Left kidney (tissue), 8 donors: ENCODE results near the gene RAB12. TPM values are rescaled to one million over a fixed set of nuclear protein-coding genes. Genes with fewer than 3 reads are reported as not detected.
"Not testable (repeated sequence)": the region's sequence is repeated elsewhere in the genome, so short reads cannot be mapped to it uniquely, and the experiment has no call there.

Experiments
- DNase-seq: peaks from one replicate; pipeline ENCODE4 v3.0.0-alpha.2; 2013
- long read RNA-seq, 8 donors: transcript quantifications; one replicate each; lab custom pipeline, GENCODE V29; 2026
- polyA plus RNA-seq: library from polyadenylated mRNA; unstranded; fragments of 120-200 nt; gene quantifications from one replicate; pipeline ENCODE4 v1.2.1, GENCODE V29; 2013; ENCODE audit not compliant: insufficient read length

The RAB12 gene, protein sequence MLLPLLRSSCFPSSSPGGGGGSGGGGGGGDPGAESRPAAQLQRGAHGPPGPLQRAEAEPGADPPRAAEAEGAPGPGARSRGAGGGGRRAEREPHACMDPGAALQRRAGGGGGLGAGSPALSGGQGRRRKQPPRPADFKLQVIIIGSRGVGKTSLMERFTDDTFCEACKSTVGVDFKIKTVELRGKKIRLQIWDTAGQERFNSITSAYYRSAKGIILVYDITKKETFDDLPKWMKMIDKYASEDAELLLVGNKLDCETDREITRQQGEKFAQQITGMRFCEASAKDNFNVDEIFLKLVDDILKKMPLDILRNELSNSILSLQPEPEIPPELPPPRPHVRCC
- polyA plus RNA-seq: 65.1 TPM
- long read RNA-seq, donor 1, transcript RAB12-203 (6 exons, 2,145 nt): major isoform, 9 of 16 reads
- long read RNA-seq, donor 1, partial matches to known transcripts: 6 of 16 reads
- long read RNA-seq, donor 1, other reads (novel, unspliced or antisense): 0 of 16 reads
- long read RNA-seq, donor 2, transcript RAB12-203 (6 exons, 2,145 nt): major isoform, 15 of 21 reads
- long read RNA-seq, donor 2, partial matches to known transcripts: 6 of 21 reads
- long read RNA-seq, donor 2, other reads (novel, unspliced or antisense): 0 of 21 reads
- long read RNA-seq, donor 3, transcript RAB12-203 (6 exons, 2,145 nt): major isoform, 7 of 7 reads
- long read RNA-seq, donor 3, partial matches to known transcripts: 0 of 7 reads
- long read RNA-seq, donor 3, other reads (novel, unspliced or antisense): 0 of 7 reads
- long read RNA-seq, donor 4: 0 reads
- long read RNA-seq, donor 5, transcript RAB12-203 (6 exons, 2,145 nt): major isoform, 14 of 14 reads
- long read RNA-seq, donor 5, partial matches to known transcripts: 0 of 14 reads
- long read RNA-seq, donor 5, other reads (novel, unspliced or antisense): 0 of 14 reads
- long read RNA-seq, donor 6, transcript RAB12-203 (6 exons, 2,145 nt): major isoform, 5 of 11 reads
- long read RNA-seq, donor 6, partial matches to known transcripts: 6 of 11 reads
- long read RNA-seq, donor 6, other reads (novel, unspliced or antisense): 0 of 11 reads
- long read RNA-seq, donor 7, transcript RAB12-203 (6 exons, 2,145 nt): major isoform, 11 of 16 reads
- long read RNA-seq, donor 7, partial matches to known transcripts: 5 of 16 reads
- long read RNA-seq, donor 7, other reads (novel, unspliced or antisense): 0 of 16 reads
- long read RNA-seq, donor 8, partial matches to known transcripts: 0 of 3 reads
- long read RNA-seq, donor 8, other reads (novel, unspliced or antisense): 0 of 3 reads

DNA sequence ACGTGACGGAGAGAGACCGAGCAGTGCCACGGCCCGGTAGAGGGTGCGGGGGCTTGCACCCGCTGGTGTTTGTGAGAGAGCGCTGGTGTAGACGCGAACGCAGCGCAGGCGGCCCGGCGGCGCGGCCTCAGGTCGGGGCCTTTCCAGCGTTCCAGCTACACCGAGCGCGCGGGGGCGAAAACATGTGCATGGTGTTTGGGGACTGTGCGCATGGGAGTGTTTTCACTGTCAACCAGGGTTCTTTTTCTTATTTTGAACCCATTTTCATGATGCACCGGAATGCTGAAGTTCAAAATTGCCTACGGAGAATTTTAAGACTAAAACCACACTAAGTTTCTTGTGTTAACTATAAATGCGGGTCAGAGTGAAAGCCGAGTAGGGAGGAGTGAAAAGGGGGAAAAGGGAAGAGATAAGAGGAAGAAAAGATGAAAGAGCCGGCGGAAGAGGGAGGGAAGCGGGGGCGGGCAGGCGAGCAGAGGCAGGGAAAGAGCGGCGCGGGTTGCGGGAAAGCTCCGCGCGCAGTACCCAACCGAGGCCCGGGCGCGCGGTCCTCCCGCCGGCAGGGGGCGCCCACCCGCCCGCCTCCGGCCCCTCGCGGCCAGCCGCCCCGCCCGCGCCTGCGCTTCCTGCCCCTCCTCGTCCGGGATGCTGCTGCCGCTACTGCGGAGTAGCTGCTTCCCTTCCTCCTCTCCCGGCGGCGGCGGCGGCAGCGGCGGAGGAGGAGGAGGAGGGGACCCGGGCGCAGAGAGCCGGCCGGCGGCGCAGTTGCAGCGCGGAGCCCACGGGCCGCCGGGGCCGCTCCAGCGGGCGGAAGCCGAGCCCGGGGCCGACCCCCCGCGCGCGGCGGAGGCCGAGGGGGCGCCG, at the start of gene RAB12:
Gene RAB12 (plus strand): TSS at position 643 of the 864 bp plus-strand sequence. CDS start 3 bp downstream, at position 646.
- peak; percentile 84 for DNase-seq

GRCh38 chr18:8559612-8560186, 49.5 kb upstream of the RAB12 start:
- no peak for DNase-seq

DNA sequence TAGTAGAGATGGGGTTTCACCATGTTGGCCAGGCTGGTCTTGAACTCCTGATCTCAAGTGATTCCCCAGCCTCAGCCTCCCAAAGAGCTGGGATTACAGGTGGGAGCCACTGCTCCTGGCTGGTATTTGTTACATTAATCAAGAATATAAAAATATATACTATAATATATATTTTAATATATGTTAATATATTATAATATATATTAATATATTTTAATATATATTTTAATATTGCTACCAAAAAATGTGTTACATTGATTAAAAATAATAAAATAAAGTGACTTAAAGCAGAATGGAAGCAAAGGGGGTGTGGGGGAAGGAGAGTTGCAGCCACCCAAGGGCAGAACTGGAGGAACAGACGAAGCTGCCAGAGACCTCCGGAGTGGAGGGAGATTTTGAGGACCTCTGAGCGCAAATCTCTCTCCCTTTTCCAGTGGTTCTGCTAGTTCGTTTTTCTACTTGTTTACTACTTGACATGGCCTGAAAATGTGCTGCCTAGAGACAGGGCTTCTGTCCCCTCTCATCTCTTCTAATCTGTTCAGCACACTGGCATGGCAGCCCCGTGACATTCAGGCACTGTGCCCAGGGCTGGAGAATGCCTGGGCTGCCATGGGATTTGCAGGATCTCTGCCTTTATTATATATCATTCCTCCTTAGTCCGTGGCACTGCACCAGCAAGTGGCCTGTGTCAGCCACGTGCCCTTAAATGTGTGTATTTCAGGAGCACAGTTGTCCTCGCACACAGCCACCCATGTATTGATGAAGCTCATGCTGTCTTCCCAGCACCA, 47.9 kb upstream of the RAB12 start:
- no peak for DNase-seq

GRCh38 chr18:8562070-8562469, 47.2 kb upstream of the RAB12 start:
- no peak for DNase-seq

DNA sequence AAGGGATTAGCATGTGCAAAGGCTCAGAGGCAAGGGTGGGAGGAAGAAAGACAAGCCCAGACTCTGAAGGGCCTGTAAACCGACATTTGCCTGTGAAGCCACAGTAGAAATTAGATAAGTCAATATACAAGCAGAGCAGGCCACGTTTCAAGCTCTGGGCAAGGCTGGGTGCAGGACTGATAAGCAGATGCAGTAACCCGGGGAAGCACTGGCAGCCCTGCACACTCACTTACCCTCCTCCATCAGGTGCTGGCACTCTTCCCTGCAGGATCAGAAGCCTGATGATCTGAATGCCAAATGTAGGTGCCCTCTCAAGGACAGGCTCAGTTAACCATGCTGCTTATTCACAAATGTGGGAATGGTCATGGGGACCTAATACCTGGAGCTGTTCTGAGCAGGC, 46.3 kb upstream of the RAB12 start:
- no peak for DNase-seq

DNA sequence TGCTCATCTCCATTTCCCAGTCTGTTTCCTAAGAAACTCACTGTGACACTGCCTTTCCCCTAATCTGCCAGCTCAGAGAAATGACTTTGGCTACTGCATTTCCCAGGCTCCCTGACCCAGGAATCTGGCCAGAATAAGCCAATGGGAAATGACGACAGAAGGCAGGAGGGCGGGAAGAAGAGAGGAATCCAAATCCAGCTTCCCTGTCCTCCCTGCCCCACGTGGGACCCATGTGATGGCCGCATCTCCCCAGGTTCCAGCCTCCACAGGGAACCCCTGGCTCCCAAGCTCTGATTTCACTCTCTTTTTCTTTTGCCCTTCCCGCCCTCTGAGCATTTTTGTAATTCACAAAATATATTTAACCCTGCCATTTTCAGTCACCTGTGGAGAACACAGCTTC, 37.8 kb upstream of the RAB12 start:
- no peak for DNase-seq

DNA sequence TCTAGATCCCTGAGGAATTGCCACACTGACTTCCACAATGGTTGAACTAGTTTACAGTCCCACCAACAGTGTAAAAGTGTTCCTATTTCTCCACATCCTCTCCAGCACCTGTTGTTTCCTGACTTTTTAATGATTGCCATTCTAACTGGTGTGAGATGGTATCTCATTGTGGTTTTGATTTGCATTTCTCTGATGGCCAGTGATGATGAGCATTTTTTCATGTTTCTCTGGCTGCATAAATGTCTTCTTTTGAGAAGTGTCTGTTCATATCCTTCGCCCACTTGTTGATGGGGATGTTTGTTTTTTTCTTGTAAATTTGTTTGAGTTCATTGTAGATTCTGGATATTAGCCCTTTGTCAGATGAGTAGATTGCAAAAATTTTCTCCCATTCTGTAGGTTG, 35.5 kb upstream of the RAB12 start:
- DNase-seq: not testable (repeated sequence)

DNA sequence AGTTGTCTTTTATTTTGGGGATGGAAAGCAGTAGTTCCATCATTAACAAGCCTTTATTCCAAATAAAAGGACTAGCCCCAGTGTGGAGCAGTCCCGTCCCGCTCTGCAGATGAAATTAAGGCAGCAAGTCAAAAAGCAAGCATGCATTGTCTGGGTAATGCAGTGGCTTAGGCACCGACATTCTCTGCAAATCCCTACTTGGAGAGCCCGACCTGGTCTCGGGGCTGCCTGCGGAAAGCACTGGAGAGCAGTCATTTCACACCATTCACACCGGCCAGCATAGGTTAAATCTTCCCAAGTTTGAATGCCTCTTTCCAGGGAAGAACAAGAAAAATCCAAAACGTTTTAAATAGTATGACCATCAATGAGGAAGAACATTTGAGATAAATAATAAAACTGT, 24.4 kb upstream of the RAB12 start:
- DNase-seq: no peak

GRCh38 chr18:8586941-8587340, 22.3 kb upstream of the RAB12 start:
- DNase-seq: no peak

GRCh38 chr18:8595445-8595844, 13.8 kb upstream of the RAB12 start:
- DNase-seq: no peak

- no peak for DNase-seq
Observed at GRCh38 chr18:8601277-8602032, 7.8 kb upstream of the RAB12 start.

DNA sequence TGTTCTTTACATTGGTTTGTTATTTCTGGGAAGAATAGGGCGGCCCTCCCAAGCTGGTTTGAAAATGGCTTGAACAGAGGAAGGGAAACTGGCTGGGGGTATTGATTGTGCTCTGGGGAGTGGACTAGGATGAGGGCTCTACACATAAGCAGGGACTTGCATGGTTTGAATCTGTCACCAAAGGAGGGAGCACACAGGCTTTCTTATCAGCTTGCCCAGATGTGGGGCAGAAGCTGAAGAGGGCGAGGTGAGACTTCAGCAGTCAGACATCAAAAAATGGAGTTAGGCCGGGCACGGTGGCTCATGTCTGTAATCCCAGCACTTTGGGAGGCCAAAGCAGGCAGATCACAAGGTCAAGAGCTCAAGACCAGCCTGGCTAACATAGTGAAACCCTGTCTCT, 7.2 kb upstream of the RAB12 start:
- DNase-seq: no peak

- no peak for DNase-seq
Observed at GRCh38 chr18:8602557-8602956, 6.7 kb upstream of the RAB12 start.

DNA sequence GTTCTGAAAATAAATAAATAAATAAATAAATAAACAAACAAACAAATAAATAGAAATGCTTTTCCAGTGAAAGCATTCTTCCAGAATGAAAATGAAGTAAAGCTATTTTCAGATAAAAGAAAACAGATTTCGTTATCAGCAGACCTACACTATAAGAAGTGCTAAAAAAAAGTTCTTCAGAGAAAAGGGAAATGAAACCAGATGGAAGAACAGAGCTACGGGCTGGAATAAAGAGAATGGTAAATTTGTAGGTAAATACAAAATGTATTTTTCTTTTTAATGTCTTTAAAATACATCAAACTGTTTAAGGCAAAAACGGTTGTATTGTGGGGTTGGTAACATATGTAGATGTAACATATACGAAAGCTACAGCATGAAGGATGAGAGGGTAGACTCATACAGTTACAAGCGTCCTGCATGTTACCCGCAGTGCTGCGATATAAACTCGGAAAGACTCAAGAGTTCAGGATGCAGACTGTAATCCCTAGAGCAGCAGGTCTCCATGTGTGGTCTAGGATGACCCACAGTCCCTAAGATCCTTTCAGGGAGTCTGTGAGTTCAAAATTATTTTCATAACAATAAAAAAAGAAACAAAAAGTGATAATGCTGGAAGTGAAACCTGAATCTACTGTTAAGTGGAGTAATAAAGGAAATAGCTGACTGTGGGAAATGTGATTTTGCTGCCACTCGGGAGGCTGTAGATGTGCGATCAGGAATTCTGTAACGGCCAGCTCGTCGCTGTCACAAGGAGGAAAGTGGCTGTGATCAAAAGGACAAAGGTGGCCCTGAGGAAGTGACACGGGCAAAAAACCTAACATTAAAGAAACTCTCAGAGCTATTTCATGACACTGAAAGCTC, 5.3 kb upstream of the RAB12 start:
- DNase-seq: no peak

DNA sequence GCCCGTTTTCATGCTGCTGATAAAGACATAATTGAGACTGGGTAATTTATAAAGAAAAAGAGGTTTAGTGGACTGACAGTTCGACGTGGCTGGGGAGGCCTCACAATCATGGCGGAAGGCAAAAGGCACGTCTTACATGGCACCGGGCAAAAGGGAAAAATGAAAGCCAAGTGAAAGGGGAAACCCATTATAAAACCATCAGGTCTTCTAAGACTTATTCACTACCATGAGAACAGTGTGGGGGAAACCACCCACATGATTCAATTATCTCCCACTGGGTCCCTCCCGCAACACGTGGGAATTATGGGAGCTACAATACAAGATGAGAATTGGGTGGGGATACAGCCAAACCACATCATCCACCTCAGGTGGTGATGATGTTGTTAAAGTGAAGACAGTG, 3.3 kb upstream of the RAB12 start:
- no peak for DNase-seq

DNA sequence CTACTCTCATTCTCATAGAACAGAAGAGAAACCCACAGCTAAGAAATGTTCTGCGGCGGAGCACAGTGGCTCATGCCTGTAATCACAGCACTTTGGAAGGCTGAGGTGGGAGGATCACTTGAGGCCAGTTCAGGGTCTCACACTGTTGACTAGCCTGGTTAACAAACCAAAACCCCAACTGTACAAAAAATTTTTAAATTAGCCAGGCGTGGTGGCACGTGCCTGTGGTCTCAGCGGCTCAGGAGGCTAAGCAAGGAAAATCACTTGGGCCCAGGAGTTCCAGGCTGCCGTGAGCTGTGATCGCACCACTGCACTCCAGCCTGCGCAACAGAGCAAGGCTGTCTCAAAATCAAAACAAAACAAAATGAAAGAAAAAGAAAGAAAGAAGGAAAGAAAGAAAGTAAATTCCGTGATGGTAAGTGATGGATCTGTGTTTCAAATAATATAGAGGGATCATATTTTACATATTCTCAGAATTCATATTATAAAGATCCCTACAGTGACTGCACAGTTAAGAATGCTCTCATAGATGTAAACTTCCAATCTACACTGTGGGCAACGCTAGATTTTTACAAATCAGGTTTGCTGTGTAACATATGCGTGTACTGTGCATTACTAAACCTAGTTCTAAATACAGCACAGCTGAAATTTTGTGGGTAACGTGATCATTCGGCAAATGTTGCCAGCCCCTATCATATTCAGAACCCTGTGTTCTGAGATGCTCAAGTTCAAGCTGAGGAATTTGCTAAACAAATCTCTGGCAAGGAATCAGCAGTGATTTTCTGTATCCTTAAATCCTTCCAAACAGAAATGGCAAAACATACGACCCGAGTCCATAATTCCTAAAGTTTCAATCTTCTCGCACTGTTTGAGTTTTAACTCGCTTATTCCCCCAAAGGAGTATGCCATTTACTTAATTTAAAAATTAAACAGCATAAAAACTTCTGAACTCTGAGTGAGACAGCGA, 1.2 kb upstream of the RAB12 start:
- DNase-seq: no peak
